Stimulated activated CD4-positive, alpha-beta T cell treated with anti-CD3 and anti-CD28 coated beads, Interleukin-4, amount 100 ng/mL, for 1 hour (primary cell): ENCODE results near the gene NUP210L.
"Not testable (repeated sequence)": the region's sequence is repeated elsewhere in the genome, so short reads cannot be mapped to it uniquely, and the experiment has no call there.

Source experiments
- DNase-seq: peaks from one replicate; pipeline ENCODE4 v3.0.0-alpha.2; 2020

Gene NUP210L

DNA sequence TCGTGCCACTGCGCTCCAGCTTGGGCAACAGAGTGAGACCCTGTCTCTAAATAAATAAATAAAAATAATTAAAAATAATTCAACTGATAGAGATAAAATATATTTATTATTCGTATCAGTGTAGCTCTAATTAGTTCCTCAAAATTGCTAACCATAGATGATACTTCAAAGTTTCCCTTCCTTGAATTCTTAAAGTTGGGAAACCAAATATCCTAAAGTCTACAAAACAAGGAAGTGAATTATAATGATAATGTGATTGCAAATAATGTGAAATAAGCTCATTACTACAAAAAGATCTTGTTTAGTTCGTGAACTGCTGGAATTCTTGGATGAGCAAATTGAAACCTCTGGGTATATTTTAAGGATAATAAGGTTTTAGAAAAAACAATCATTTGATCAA, 60.5 kb downstream of the NUP210L start:
- no peak for DNase-seq

DNA sequence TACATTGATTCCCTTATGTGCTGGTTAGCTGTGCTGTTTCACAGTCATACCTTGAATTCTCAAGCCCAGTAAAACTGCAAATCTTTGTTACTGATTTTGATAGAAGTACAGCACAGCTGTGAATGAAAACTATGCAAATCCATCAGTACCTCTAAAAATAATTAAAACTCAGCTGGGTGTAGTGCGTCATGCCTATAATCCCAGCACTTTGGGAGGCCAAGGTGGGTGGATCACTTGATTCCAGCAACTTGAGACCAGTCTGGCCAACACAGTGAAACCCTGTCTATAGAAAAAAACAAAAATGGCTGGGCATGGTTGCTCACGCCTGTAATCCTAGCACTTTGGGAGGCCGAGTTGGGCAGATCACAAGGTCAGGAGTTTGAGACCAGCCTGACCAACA, 61.2 kb downstream of the NUP210L start:
- no peak for DNase-seq

DNA sequence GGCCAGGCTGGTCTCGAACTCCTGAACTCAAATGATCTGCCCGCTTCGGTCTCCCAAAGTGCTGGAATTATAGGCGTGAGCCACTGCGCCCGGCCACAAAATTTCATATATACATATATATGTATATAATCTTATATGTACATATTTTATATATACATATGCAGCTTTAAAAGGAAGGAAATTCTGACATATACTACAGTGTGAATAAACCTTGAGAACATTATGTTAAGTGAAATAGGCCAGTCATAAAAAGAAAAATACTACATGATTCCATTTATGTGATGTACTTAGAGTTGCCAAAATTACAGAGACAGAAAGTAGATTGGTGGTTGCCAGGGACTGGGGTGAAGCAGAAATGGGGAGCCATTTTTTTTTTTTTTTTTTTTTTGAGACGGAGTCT, 63.2 kb downstream of the NUP210L start:
- DNase-seq, result no peak

DNA sequence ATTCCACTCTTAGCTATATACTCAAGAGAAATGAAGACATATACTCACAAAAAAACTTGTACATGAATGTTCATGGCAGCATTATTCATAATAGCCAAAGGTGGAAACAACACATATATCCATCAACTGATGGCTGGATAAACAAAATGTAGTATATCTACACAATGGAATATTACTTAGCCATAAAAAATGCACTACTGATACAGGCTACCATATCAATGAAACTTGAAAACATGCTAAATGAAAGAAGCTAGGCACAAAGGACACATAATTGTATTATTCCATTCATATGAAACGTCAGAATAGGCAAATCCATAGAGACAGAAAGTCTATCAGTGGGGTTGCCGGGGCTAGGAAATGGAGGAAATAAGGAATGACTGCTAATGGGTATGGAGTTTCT, 67.3 kb downstream of the NUP210L start:
- DNase-seq, result no peak

DNA sequence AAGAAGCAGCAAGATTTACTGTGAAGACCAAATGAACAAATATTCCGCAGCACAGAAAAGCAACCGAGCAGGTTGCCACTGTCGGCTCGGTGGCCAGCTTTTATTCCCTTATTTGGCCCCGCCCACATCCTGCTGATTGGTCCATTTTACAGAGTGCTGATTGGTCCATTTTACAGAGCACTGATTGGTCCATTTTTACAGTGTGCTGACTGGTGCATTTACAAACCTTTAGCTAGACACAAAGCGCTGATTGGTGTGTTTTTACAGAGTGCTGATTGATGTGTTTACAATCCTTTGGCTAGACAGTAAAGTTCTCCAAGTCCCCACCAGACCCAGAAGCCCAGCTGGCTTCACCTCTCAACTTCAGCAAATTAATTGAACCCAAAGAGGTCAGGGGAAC, 71.8 kb downstream of the NUP210L start:
- DNase-seq, result not testable (repeated sequence)

DNA sequence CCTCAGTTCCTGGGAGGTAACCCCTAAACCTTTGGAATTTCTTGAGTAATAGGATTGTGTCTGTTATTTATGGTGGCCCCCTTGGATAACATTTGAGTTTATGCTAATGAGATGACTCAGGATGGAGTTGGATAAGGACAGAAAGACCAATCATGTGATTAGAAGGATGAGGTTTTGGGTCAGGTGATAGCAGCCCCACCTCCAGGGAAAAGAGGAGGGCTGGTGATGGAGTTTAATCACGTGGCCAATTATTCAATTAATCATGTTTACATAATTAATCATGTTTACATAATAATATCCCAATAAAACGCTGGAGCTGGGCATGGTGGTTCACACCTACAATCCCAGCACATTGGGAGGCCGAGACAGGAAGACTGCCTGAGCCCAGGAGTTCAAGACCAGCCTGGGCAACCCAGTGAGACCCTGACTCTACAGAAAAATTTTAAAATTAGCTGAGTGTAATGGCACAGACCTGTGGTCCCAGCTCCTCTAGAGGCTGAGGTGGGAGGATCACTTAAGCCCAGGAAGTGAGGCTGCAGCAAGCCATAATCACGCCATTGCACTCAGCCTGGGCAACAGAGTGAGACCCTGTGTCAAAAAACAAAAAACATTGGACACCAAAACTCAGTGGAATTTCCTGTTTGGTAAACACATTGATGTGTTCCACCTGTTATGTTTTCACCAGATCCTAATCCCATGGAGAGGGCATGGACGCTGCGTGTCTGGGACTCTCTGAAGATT, 73.3 kb downstream of the NUP210L start:
- no peak for DNase-seq

DNA sequence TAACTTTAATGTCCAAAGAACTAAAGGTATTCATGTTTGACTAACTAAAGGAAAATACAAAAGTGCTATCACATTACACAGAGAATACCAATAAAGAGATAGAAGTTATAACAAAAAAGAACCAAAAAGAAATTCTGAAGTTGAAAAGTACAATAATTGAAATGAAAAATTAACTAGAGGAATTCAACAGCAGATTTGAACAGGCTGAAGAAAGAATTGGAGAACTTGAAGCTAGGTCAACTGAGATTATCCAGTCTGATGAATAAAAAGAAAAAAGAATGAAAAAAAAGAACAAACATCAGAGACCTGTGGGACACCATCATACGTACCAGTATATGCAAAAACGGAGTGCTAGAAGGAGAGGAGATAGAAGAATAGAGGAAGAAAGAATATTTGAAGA, 78.5 kb downstream of the NUP210L start:
- no peak for DNase-seq

DNA sequence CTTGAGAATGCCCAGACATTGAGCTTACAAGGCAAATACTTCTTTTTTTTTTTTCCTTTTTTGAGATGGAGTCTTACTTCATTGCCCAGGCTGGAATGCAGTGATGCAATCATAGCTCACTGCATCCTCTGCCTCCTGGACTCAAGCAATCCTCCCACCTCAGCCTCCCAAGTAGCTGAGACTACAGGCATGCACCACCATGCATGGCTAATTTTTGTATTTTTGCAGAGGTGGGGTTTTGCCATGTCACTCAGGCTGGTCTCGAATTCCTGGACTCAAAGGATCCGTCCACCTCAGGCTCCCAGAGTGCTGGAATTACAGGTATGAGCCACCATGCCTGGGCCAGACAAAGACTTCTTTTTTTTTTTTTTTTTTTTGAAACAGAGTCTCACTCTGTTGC, 79.1 kb downstream of the NUP210L start:
- DNase-seq, result no peak

DNA sequence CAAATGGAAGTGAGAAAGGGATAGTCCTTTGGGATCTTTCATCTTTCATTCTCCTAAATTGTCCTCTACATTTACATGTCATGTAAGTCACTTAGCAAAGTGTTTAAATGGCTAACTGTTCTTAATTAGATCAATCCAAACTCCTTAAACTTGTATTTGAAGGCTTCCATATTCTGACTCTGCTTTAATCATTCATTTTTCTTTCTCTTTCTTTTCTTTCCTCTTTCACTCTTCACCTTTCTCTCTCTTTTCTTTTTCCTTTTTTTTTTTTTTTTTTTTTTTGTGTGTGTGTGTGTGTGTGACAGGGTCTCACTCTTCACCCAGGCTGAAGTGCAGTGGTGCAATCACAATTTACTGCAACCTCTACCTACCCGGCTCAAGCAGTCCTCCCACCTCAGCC, 92.6 kb downstream of the NUP210L start:
- DNase-seq, result no peak

DNA sequence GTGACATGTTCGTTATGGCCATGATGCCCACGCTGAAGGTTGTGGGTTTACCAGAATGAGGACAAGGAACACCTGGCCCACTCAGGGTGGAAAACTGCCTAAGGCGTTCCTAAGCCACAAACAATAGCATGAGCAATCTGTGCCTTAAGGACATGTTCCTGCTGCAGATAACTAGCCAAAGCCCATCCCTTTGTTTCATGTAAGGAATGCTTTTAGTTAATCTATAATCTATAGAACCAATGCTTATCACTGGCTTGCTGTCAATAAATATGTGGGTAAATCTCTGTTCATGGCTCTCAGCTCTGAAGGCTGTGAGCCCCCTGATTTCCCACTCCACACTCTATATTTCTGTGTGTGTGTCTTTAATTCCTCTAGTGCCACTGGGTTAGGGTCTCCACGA, 107.4 kb downstream of the NUP210L start:
- not testable (repeated sequence) for DNase-seq

DNA sequence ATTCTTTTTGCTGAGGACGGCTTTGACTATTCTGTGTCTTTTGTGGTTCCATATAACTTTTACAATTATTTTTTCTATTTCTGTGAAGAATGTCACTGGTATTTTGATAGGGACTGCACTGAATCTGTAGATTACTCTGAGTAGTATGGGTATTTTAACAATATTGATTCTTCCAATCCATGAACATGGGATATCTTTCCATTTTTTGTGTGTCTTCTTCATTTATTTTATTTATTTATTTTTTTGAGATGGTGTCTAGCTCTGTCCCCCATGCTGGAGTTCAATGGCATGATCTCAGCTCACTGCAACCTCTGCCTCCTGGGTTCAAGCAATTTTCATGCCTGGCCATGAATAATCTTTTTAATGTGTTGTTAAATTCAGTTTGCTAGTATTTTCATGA, 121.2 kb downstream of the NUP210L start:
- DNase-seq, result not testable (repeated sequence)

DNA sequence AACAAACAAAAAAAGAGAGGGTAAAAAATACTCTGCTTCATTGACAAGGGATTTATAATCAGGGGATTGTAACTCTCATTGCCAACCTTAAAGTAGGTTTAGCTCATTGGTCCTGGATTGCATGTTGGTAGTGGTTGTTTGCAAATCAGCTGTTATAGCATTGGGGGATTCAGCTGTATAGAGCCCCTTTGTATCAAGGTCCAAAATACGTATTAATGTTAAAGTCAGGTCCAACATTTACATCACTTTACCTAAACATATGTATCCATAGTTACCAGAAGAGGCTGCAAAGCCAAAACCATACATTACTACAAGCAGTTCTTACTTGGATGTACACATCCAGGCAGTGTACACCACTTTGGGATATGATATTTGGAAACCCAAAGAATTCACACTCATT, 134.9 kb downstream of the NUP210L start:
- DNase-seq, result no peak

DNA sequence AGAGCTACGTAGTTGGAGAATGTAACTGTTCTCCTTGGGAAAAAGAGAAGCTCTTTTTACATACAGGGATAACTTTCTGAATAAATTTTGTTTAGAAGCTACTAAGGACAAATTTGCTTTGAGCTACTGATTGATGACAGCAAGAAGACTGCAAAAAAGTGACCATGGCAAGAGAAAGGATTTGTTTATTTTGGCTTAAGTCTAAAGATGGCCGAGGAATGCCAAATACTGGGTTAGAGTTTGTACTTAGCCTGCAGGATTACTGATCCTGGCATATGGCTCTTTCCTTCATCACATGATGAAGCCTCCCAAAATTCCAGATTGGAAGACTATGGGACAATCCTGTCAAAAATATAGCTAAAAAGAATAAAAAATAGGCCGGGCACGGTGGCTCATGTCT, 135.6 kb downstream of the NUP210L start:
- DNase-seq, result no peak

DNA sequence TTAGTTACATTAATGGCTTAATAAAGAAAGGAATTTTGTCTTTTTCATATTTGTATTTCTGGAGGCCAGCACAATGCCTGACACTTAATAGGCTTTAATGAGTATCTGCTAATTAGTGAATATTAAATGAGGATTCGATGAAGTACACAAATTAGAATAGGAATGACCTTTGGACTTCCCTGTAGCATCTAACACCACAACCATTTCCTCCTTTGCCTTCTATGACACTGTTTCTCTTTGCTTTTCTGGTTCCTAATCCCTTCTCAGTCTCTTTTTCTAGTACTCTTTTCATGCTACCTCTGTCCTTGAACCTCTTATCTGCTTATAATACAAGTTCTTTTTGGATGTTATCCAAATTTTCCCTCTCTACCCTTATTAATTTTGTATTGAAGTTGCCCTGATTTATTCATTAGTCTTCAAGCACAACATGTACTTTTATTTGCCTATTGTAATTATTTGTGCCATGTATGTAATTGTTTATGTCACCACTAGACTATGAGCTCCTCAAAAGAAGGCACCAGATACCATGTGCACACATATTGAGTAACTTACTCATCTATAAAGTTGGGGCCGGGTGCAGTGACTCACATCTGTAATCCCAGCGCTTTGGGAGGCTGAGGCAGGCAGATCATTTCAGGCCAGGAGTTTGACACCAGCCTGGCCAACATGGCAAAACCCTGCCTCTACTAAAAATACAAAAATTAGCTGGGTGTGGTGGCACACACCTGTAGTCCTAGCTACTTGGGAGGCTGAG, 140.5 kb downstream of the NUP210L start:
- DNase-seq, result no peak

DNA sequence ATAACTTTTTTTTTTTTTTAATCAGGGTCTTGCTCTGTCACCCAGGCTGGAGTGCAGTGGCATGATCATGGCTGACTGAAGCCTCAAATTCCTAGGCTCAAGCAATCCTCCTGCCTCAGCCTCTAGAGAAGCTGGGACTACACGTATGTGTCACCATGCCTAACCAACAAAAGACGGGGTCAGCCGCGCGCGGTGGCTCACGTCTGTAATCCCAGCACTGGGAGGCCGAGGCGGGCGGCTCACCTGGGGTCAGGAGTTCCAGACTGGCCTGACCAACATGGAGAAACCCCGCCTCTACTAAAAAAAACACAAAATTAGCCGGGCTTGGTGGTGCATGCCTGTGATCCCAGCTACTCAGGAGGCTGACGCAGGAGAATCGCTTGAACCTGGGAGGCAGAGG, 142.3 kb downstream of the NUP210L start:
- not testable (repeated sequence) for DNase-seq

DNA sequence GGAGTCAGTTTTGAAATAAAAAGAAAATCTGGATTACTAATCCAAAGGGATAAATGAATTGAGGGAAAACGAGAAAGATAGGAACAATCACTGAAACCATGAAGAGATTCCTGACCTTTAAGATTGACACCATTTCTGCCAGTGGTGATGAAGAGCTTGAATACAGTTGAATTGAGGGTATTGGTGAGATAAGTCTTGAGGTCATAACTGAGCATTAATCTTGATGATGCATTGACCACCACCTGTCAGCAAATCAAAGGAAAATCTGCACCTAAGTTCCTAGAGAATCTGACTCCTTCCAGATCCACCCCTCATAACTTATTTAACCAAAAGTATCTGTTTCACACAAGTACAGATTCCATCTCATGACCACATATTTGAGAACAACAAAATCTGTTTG, 142.7 kb downstream of the NUP210L start:
- no peak for DNase-seq

DNA sequence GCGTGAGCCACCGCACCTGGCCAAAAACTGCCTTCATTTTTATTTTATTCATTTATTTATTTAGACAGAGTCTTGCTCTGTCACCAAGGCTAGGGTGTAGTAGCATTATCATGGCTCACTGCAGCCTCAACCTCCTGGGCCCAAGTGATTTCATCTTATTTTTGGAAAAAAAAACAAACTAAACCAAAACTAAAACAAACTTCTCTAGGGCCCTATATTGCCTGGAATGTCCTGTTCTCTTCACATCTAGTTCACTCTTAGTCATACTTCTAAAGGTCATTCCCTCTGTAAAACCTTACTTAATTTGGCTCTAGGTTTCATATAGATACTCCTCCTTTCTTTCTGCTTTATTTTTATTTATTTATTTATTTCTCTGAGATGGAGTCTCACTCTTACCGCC, 148.7 kb downstream of the NUP210L start:
- DNase-seq, result no peak

DNA sequence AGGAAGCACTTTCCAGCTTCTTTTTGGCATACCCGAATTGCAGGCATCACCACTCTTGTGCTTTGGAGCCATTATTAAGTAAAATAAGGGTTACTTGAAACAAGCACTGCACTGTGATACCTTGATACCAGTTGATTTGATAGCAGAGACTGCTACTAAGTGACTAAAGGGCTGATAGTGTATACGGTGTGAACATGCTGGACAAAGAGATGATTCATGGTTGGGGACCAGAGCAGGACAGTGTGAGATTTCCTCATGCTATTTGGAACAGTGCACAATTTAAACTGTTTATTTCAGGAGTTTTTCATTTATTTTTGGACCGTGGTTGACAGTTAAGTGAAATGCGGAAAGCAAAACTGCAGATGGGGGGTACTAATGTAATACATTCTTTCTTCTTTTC, 154.5 kb downstream of the NUP210L start:
- no peak for DNase-seq

DNA sequence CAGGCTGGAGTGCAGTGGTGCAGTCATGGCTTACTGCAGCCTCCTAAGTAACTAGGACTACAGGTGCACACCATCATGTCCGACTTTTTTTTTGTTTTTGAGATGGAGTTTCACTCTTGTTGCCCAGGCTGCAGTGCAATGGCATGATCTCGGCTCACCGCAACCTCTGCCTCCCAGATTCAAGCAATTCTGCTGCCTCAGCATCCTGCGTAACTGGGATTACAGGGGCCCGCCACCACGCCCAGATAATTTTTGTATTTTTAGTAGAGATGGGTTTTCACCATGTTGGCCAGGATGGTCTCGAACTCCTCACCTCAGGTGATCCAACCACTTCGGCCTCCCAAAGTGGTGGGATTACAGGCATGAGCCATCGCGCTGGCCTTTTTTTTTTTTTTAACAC, 158.0 kb downstream of the NUP210L start:
- not testable (repeated sequence) for DNase-seq

DNA sequence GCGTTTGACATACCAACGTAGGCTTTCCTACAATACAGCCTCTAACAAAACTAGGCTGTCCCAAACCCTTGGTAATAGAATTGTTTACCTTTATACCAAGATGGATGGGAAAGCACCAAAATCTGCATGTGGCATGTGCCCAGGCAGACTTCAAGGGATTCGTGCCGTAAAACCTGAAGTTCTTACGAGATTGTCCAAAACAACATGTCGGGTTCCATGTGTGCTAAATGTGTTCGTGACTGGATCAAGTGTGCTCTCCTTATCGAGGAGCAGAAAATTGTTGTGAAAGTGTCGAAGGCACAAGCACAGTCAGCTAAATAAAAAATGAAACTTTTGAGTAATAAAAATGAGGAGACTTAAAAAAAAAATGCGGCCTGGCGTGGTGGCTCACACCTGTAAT, 159.2 kb downstream of the NUP210L start:
- DNase-seq, result no peak

DNA sequence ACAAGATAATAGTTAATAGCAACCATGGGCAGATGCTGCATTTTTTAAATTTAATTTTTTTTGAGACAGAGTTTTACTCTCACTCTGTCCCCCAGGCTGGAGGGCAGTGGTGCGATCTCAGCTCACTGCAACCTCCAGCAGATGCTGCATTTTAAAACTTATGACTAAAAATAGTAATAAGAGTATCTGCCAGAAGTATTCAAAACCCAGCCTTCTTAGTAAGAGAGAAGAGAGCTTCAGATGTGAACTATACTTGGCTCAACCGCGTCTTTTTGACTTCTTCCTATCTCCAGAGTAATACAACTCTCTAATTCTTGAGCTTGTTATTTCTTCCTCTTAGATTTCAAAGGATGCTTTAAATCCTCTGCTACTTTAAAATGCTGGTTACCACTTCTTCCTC, 159.7 kb downstream of the NUP210L start:
- DNase-seq, result no peak

DNA sequence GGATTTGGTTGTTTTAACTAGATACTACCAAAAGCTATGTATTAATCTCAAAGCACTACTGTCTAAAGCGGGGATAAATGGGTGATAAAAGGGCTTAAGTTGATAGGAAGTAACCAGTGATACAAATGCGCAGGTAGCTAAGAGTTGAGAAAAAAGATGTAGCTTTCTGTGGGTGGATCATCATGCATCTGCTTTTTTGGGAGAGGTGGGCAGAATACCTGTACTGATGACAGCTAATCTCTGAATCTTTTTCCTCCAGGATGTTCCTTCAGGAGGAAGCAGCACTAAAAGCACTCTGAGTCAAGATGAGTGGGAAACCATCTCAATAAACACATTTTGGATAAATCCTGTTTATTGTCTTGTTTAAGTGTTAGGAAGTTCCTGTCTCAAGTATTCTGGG, 163.1 kb downstream of the NUP210L start:
- DNase-seq, result no peak

DNA sequence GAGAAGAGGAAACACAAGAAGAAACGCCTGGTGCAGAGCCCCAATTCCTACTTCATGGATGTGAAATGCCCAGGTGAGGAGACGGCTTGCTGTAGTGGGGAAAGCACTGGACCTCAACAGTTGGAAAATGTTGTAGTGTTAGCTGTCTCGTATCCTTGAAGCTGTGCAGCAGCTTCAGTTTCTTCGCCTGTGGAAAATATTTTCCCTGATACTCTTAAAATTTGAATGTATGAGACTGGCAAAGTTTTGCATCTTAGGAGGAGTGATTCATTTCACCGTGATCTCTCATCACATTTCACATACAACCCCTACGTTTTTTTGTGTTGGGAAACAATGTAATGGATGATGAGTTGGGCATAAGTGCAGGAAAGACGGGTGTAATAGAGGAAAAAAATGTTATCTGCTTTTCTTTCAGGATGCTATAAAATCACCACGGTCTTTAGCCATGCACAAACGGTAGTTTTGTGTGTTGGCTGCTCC, 163.7 kb downstream of the NUP210L start:
- no peak for DNase-seq

DNA sequence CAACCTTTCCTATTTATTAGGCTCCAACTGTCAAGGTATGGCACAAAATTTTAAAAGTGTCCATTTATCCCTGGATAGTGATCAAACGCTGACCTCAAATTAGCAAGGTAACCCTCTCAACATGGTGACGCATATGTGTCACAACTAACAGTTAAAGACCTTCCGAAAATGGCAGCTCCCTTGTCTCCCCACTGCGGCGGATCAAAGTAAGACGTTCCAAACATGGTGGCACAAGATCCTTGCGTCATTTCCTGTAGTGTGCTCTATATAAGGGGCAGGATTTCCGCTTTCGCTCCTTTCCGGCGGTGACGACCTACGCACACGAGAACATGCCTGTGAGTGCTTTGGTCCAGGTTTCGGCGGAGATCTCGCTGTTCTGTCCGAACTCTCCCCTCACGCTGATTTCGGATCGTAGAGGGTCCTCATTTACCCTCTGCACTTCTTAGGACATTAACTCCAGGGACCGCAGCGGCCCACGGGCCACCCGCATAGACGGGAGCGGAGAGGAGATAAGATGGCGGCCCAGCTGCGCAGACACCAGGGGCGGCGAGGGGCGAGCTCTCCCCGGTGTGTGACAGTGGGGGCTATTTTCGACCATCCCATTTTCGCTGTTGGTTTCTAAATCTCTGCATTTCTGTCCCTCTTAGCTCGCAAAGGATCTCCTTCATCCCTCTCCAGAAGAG, 164.3 kb downstream of the NUP210L start, which contains the start of gene RPS27:
Gene RPS27 (plus strand): TSS at position 295 of the 683 bp plus-strand sequence. CDS start 35 bp downstream, at position 330.
- peak; percentile 75 for DNase-seq
